Breast epithelium (tissue), 3 donors: Measurements from ENCODE around the gene ZMPSTE24.
"Not testable (repeated sequence)": the region's sequence is repeated elsewhere in the genome, so short reads cannot be mapped to it uniquely, and the experiment has no call there.

Experiments used
- CTCF ChIP-seq, 3 donors: fragments of 450-650 bp; IDR thresholded peaks; one replicate each; pipeline ENCODE4 v1.5.1; 2016 to 2017; ENCODE audit warnings: antibody characterized with exemption in 3 of 3, mild to moderate bottlenecking in 3 of 3, moderate library complexity in 3 of 3
- POLR2A ChIP-seq: fragments of 450-650 bp; IDR thresholded peaks from one replicate; pipeline ENCODE4 v1.6.1; 2016; ENCODE audit warnings: antibody characterized with exemption, mild to moderate bottlenecking, moderate library complexity

GRCh38 chr1:40331403-40331802 lies 73.4 kb downstream of the ZMPSTE24 start:
- TF ChIP-seq CTCF (IDR thresholded peaks at IDR 0.05); POLR2A: not testable (repeated sequence)
